SH-SY5Y (cell line): ENCODE measurements around the gene C2CD4C.

Experiments
- GATA2 ChIP-seq: IDR thresholded peaks from 2 replicates; pipeline ENCODE4 v1.6.1; 2011; ENCODE audit warnings: mild to moderate bottlenecking, low read depth, low read length
- GATA3 ChIP-seq: IDR thresholded peaks from 2 replicates; pipeline ENCODE4 v1.6.1; 2011; ENCODE audit warnings: low read depth, mild to moderate bottlenecking, low read length, moderate library complexity

GRCh38 chr19:399370-399769, 9.6 kb downstream of the C2CD4C start:
- no peak for TF ChIP-seq GATA3
- no peak for TF ChIP-seq GATA2
